Fibroblast of lung (primary cell): ENCODE measurements around the gene CHD3. TPM values are rescaled to one million over a fixed set of nuclear protein-coding genes. Genes with fewer than 3 reads are reported as not detected.
A peak's percentile ranks its signal among the peaks of the same experiment; 100 is the strongest.

Experiments used
- DNase-seq, 2 donors: peaks; one replicate each; pipeline versions ENCODE4 v3.0.0 to v3.0.0-alpha.2; 2010; ENCODE audit warnings: low read depth in 2 of 2
- H2AFZ ChIP-seq: 2 replicates; pipeline ENCODE4 v1.5.1; 2012; ENCODE audit warnings: low read length, control low read depth, inconsistent platforms
- H3K27ac ChIP-seq: 2 replicates; pipeline ENCODE4 v1.5.1; 2011; ENCODE audit warnings: low read length, control low read depth; ENCODE audit not compliant: insufficient read depth
- H3K27me3 ChIP-seq: 2 replicates; pipeline ENCODE4 v1.5.1; 2011; ENCODE audit warnings: mild to moderate bottlenecking, low read length; ENCODE audit not compliant: control insufficient read depth, insufficient read depth
- H3K36me3 ChIP-seq: 2 replicates; pipeline ENCODE4 v1.5.1; 2011; ENCODE audit warnings: low read length; ENCODE audit not compliant: control insufficient read depth, insufficient read depth
- H3K4me1 ChIP-seq: 2 replicates; pipeline ENCODE4 v1.5.1; 2011; ENCODE audit warnings: low read length; ENCODE audit not compliant: control insufficient read depth, insufficient read depth; ENCODE audit errors: extremely low read depth
- H3K4me2 ChIP-seq: 2 replicates; pipeline ENCODE4 v1.5.1; 2011; ENCODE audit warnings: low read length, control low read depth; ENCODE audit not compliant: insufficient read depth; ENCODE audit errors: extremely low read depth
- H3K4me3 ChIP-seq, 4 experiments: fragments of 200-600 bp in 1 of 4; sonication (generic) in 1 of 4; replicated peaks in 1 of 4; 2 replicates each; pipeline ENCODE4 v1.5.1; 2011 to 2016; ENCODE audit warnings: low read length in 4 of 4, low read depth in 3 of 4, mild to moderate bottlenecking in 3 of 4, control low read depth in 2 of 4, inconsistent platforms in 1 of 4, mixed read lengths in 1 of 4; ENCODE audit not compliant: insufficient read depth in 1 of 4; ENCODE audit errors: control extremely low read depth in 1 of 4
- H3K79me2 ChIP-seq: 2 replicates; pipeline ENCODE4 v1.5.1; 2012; ENCODE audit warnings: mild to moderate bottlenecking, low read length, inconsistent platforms; ENCODE audit not compliant: control insufficient read depth, insufficient read depth
- H3K9ac ChIP-seq: 2 replicates; pipeline ENCODE4 v1.5.1; 2011; ENCODE audit warnings: mild to moderate bottlenecking, low read length, control low read depth; ENCODE audit not compliant: insufficient read depth
- H3K9me3 ChIP-seq: 2 replicates; pipeline ENCODE4 v1.5.1; 2012; ENCODE audit warnings: low read depth, low read length; ENCODE audit not compliant: control insufficient read depth, insufficient read depth
- H4K20me1 ChIP-seq: 2 replicates; pipeline ENCODE4 v1.5.1; 2011; ENCODE audit warnings: low read length; ENCODE audit not compliant: control insufficient read depth, insufficient read depth; ENCODE audit errors: extremely low read depth
- EZH2 ChIP-seq: IDR thresholded peaks from 2 replicates; pipeline ENCODE4 v1.5.1; 2012; ENCODE audit warnings: low read length, control low read depth, mild to moderate bottlenecking; ENCODE audit errors: missing control alignments
- polyA plus RNA-seq, 2 donors: library from polyadenylated mRNA; depleted of rRNA in 1 of 2; stranded (reverse) in 1 of 2; unstranded in 1 of 2; fragments of >200 nt; gene quantifications; 2 replicates each; pipeline ENCODE4 v1.2.1, GENCODE V29; 2011 to 2012; ENCODE audit warnings: missing spikeins in 1 of 2
- total RNA-seq: library from RNA; depleted of rRNA; stranded (reverse); fragments of >200 nt; gene quantifications from 2 replicates; pipeline ENCODE4 v1.2.1, GENCODE V29; 2014
- TF ChIP-seq, protein P1 (sequence below), 2 donors: IDR thresholded peaks in 1 of 2; conservative IDR thresholded peaks in 1 of 2; 1 replicate in 1 of 2; 2 replicates in 1 of 2; pipeline ENCODE4 v1.5.1; 2011 to 2012; ENCODE audit warnings: low read length in 2 of 2, control low read depth in 1 of 2, inconsistent platforms in 1 of 2, low read depth in 1 of 2, mild to moderate bottlenecking in 1 of 2

CHD3 gene
- total and polyA plus RNA-seq, 2 donors (not counting 1 experiment from before 2014, with no cell fraction given) = 23.8 to 165 TPM

DNA sequence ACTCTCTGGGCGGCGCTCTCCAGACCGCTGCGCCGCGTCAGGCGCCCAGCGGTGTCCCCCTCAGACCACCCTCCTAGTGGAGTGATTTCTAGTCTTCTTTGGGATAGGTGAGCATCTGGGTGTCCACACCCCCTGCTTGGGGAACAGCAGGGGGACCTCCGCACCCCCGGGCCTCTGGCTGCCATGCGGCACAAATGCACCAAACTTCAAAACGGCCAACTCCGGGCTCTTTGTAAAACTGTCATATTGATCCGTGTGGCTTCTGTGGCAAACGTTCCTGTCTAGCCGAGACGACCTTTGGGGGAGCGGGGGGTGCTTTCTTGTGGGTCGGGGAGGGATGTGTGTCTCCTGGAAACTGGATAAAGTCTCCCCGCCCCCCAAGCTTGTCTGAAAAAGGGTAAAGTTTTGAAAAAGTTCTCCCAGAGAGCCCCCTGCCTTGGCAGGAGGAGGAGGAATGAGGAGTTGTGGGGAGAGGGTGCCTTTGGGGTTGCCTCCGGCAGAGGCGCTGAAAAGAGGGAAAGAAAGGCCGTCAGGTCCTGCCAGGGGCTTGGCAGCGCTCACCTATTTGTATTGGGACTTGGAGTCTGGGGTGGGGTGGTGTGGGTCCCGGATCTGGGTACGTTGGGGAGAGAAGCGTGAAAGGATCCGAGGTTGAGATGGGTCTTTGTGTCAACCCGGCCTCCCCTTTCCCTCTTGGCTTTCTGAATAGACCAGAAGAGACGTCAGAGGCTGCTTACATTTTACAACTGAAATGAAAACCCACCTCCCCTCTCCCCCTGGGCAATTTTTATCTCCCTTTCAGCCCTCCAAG is 2.2 kb upstream of the CHD3 start:
- Histone ChIP-seq H3K79me2 (peaks cover 22% of the 10 kb centered on the region), H2AFZ (no peak overlapping the region), H3K9me3 (no peaks in the 10 kb centered on the region), H4K20me1 (no peaks in the 10 kb centered on the region), H3K27me3 (no peaks in the 10 kb centered on the region), H3K36me3 (peaks cover 5% of the 10 kb centered on the region), H3K4me1 (peaks cover 12% of the 10 kb centered on the region), H3K9ac (peak overlapping the region; percentile 57), H3K4me3 (peak overlapping the region; percentile 73 to 84 (median 78)), H3K4me2 (peak overlapping the region; percentile 90), H3K27ac (peak overlapping the region; percentile 55)
- TF ChIP-seq EZH2 = no peak
- TF ChIP-seq, protein P1, sequence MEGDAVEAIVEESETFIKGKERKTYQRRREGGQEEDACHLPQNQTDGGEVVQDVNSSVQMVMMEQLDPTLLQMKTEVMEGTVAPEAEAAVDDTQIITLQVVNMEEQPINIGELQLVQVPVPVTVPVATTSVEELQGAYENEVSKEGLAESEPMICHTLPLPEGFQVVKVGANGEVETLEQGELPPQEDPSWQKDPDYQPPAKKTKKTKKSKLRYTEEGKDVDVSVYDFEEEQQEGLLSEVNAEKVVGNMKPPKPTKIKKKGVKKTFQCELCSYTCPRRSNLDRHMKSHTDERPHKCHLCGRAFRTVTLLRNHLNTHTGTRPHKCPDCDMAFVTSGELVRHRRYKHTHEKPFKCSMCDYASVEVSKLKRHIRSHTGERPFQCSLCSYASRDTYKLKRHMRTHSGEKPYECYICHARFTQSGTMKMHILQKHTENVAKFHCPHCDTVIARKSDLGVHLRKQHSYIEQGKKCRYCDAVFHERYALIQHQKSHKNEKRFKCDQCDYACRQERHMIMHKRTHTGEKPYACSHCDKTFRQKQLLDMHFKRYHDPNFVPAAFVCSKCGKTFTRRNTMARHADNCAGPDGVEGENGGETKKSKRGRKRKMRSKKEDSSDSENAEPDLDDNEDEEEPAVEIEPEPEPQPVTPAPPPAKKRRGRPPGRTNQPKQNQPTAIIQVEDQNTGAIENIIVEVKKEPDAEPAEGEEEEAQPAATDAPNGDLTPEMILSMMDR (conservative IDR thresholded peaks at IDR 0.05 in 1 of 2, IDR thresholded peaks at IDR 0.05 in 1 of 2; ENCODE audit: low read depth in 1 of 2, low read length in 2 of 2) = no peak
- peak; percentile 8 to 22 for DNase-seq

DNA sequence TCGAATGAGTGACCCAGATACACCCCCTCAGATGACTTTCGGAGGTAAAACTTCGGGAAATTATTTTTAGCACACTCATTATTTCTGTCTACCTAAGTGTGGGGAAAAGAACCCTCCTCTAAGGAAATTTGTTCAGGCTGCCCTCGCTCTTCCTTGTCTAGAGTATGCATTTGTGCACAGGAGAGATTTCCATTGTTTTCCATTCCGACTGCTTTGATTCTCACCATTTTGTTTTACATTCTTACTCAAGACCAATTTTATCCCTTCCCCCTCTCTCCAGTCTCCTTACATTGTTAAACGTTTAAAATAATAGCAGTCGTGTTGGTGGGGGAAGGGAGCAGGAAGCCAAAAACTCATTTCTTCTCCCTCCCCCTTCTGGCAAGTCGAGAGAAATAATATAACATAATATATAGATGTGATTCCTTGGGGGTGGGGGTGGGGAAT is 1.5 kb upstream of the CHD3 start:
- Histone ChIP-seq H3K9me3 (no peaks in the 10 kb centered on the region), H3K27me3 (no peaks in the 10 kb centered on the region), H3K4me1 (peaks cover 12% of the 10 kb centered on the region), H4K20me1 (no peaks in the 10 kb centered on the region), H3K4me3 (peak overlapping the region; percentile 73 to 84 (median 78)), H3K9ac (no peak overlapping the region), H3K79me2 (peaks cover 22% of the 10 kb centered on the region), H3K36me3 (peaks cover 5% of the 10 kb centered on the region), H2AFZ (no peak overlapping the region), H3K27ac (peak overlapping the region; percentile 55), H3K4me2 (peak overlapping the region; percentile 90)
- no peak for DNase-seq
- TF ChIP-seq EZH2 = no peak
- TF ChIP-seq, protein P1 (conservative IDR thresholded peaks at IDR 0.05 in 1 of 2, IDR thresholded peaks at IDR 0.05 in 1 of 2; ENCODE audit: low read depth in 1 of 2, low read length in 2 of 2) = peak in 1 of 2 donors; percentile 8

DNA sequence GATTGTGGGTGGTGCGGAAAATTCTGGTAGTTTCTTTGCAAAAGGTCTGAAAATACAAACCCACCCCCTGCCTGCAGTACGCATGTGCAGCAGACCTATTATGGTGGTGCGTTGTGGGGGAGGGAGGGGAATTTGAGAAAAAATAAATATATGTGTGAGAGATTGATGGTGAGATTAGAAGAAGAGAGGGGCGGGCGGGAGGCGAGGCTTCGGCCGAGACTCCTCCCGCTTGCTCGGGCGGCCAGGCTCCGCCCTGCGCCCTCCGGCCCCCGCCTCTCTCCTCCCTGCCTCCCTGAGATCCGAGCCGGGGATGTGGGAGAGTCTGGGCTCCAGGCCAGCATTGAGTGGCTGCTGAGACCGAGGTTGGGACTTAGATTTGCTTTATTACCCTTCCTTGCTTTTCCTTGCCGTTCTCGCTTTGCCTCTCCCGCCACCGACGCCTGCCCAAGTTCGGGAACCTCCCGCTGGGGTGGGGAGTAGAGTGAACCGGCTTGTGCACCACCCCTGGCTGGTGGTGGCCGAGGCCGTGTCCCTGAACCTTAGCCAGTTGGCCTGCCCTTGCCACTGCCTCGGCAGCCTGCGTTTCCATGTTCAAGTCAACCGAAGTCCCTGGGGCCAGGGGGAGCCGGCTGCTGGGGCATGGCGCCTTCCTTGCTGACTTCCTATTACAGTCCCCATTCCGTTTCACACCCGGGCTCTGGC is 956 bp upstream of the CHD3 start:
- Histone ChIP-seq H4K20me1 (no peaks in the 10 kb centered on the region), H3K9ac (peak overlapping the region; percentile 67), H3K4me1 (peaks cover 12% of the 10 kb centered on the region), H2AFZ (peak overlapping the region; percentile 62), H3K36me3 (peaks cover 5% of the 10 kb centered on the region), H3K27me3 (no peaks in the 10 kb centered on the region), H3K4me3 (peak overlapping the region; percentile 52 to 84 (median 56)), H3K9me3 (no peaks in the 10 kb centered on the region), H3K4me2 (peak overlapping the region; percentile 100), H3K79me2 (peaks cover 22% of the 10 kb centered on the region), H3K27ac (peak overlapping the region; percentile 85)
- DNase-seq = peak; percentile 94 to 99
- TF ChIP-seq, protein P1 (conservative IDR thresholded peaks at IDR 0.05 in 1 of 2, IDR thresholded peaks at IDR 0.05 in 1 of 2; ENCODE audit: low read depth in 1 of 2, low read length in 2 of 2) = no peak
- TF ChIP-seq EZH2 = no peak
